HG03457 (cell line): Measurements from ENCODE around the gene RHOF.
A peak's percentile ranks its signal among the peaks of the same experiment; 100 is the strongest.
"Not testable (repeated sequence)": the region's sequence is repeated elsewhere in the genome, so short reads cannot be mapped to it uniquely, and the experiment has no call there.

Source experiments
- ATAC-seq: cut with Tn5 transposase; IDR thresholded peaks from one replicate; pipeline ENCODE4 v1.9.1; 2021; ENCODE audit warnings: moderate number of reproducible peaks; ENCODE audit not compliant: unreplicated experiment

The RHOF gene

DNA sequence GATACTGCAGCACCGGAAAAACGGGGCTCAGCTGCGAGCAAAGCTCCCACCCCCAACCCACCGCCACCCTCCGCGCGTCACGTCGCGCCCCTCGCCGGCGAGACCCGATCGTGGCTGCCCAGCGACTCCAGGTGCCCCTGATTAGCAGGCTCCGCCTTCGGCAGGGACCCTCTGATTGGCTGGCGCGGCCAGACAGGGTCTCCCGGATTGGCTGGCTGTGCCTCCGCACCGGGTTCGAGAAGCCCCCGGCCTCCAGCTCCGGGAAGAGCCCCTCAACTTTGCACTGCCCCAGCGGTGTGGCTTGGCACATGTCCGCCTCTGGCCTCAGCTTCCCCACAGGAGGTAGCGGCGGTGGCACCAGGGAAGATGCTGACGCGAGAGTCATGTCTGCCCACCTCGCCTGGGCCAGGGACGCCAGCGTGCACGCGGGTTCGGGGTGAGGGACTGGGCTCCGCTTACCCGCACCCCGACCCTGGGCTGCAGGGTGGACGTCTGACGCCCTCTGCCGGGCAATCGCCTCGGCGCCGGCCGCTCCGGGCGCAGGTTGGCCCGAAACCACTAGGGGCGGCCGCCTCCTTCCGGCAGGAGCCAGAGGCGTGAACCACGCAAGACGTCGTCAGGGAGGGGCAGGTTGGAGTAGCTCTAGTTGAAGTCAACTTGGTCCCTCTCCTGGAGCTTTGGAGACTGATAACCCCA lies 498 bp upstream of the RHOF start:
- ATAC-seq, result peak; percentile 34

DNA sequence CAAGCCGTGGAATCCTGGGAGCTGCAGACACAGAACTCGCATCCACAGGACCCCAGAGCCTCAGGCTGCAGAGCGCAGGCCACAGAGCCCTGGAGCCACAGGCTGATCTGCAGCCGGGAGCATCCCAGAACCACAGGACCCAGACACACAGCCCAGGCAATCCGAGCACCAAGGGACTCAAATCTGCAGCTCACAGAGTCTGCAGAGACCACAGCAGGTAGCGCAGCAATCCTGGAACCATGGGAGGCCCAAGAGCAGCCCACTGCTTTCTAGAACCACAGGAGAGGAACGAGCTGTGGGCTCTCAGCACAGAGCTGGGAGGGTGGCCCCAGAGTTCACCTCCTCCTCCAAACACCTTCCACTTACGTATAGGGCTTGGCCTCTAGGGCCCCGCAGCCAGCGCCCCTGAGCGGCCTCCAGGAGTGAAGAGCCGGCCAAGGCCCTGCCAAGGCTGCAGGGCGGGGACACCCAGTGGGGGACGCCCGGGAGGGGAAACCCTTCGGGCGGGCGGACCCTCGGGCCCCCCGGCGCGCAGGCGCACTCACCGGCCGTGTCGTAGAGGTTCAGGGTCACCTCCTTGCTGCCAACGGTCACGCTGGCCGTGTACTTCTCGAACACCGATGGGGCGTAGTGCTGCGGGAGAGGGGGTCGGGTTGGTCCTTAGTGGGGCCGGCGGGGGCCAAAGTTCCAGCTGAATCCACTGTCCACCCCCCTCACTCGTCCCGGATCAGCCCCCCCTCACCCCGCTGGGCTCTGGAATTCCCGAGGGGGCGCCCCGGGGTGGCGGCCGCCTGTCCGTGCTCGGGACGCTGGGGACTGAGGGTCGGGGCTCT lies 665 bp downstream of the RHOF start:
- ATAC-seq, result no peak

DNA sequence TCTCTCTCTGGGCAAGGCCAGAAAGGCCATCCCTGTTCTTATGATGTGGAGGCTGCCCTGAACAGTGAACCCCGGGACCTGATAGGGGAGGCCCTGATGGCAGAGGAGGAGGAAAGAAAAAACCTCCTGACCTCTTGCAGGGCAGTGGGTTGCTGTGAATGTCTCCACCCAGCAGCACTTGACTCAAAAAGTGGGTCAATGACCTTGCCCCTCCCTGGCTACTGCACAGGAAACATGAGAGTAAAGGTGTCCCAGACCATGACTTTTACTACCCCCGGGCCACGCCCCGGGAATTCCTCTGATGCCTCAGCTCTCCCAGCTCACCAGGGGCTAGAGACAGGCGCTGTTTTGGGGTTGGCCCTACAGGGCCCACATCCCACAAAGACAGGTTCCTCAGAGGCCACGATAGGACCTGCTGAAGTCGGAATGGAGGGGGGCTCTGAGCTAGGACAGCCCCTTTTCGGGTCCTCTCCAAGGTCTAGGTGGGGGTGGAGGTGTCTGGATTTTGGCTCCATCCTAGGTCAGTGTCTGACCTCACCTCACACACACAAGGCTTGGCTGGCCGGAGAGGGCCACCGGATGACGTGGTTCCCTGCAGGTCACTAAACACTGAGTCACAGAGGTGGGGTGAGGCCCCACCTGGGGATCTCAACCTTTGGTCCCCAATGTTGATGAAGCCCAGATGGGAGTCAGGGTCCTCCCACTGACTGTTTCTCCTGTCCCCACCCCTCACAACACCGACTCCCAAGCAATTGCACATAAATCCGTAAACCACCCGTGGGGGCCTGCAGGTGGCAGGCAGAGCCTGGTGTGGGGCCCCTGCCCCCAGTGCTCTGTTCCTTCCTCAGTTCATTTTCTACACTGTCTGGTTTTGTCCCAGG lies 1.6 kb downstream of the RHOF start:
- ATAC-seq, result no peak

DNA sequence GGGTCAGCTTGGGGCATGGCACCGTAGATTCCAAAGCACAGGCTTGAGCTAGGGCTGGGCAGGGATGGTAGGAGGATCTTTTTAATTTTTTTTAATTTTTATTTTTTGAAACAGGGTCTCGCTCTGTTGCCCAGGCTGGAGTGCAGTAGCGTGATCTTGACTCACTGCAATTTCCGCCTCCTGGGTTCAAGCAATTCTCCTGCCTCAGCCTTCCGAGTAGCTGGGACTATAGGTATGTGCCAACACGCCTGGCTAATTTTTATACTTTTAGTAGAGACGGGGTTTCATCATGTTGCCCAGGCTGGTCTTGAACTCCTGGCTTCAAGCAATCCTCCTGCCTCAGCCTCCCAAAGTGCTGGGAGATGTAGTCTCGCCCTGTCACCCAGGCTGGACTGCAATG lies 2.7 kb downstream of the RHOF start:
- ATAC-seq, result not testable (repeated sequence)

DNA sequence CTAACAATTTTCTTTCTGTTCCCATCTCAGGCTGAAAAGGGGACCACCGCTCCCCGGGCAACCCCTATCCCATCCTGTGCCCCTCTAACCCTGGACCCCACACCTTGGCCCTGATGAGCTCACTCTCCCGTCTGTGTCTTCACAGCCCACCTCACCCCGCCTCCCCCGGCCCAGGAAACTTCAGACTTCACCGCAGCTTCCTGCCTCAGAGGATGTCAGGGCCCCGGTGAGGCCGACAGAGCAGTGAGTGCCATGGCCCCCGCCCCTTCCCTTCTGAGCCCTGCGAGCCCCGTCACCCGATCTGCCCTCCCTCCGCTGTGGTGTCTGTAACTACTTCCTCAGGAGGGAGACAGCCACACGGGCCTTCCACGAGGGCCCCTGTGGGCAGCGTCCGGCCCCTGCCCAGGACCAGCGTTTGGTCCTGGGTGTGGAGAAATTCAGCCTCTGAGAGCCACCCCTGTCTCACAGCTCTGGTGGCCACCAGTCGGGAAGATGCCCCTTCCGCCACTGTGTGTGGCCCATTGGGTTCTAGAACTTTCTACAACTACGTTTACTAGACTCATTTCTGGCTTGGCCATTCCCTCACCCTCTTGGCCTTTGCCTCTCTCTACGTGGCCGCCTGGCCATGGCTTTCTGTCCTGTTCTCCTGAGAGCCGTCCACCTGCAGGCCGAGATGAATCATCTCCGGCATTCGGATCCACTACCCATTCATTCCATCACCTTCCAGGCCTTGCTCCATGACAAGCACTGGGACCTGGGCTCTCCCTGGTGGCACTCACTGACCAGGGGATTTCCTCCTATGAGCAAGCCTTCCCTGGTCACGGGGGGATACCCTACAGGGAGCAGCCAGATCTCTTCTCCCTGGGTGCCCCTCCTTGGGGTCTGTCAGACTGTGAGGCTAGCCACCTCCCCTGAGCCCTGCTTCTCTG lies 3.4 kb downstream of the RHOF start:
- ATAC-seq, result peak; percentile 26

DNA sequence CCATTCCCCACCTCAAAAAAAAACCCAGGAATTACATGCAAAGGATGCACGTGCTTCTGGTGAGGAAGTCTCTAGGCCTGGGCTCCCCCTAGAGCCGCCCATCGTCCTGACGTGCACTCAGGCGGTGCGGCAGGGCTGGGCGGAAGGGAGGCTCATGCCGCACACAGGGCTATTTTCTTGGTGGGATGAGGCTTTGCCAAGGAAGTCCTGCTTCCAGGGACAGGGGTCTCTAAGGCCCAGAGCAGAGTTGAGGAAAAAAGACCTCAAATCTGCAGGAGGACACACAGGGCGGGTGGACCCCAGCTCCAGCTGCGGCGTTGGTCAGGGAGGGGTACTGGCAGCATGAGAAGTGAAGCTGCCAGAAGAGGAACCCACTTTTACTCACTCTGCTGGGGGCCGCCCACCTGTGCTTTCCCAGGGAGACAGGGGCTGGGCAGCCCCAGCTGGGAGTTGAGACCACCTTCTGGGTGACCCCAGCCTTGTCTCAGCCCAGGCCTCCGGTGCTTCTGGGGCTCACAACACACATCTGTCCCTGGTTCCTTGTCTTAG lies 4.2 kb downstream of the RHOF start:
- ATAC-seq, result no peak

DNA sequence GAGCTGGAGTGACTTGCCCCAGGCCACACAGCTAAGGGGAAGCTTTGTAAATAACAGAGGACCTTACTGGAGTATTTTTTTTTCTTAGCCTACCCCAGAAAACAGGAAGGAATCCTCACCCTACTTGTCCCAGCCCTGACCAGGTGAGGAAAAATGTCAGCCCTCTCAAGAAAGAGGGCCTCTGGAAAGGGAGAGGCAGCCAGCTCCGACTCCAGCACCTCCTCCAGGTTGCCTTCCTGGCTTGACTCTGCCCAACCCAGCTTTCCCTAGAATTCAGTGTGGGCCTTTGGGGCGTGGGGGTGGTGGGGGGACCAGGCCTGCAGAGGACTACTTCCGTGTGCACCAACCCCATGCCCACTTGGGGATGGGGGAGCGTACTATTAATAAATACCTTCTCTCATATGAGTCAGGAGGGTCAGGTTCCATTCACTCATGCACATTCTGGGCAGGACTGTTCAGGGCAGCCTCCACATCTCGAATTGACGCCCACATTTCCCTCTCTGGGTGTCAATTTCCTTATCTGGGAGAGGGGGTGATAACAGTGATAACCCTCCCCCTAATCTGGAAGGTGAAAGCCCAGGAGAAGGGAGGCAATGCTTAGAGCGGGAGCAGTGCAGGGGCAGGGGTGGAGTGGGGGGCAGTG lies 5.2 kb downstream of the RHOF start:
- ATAC-seq, result no peak

DNA sequence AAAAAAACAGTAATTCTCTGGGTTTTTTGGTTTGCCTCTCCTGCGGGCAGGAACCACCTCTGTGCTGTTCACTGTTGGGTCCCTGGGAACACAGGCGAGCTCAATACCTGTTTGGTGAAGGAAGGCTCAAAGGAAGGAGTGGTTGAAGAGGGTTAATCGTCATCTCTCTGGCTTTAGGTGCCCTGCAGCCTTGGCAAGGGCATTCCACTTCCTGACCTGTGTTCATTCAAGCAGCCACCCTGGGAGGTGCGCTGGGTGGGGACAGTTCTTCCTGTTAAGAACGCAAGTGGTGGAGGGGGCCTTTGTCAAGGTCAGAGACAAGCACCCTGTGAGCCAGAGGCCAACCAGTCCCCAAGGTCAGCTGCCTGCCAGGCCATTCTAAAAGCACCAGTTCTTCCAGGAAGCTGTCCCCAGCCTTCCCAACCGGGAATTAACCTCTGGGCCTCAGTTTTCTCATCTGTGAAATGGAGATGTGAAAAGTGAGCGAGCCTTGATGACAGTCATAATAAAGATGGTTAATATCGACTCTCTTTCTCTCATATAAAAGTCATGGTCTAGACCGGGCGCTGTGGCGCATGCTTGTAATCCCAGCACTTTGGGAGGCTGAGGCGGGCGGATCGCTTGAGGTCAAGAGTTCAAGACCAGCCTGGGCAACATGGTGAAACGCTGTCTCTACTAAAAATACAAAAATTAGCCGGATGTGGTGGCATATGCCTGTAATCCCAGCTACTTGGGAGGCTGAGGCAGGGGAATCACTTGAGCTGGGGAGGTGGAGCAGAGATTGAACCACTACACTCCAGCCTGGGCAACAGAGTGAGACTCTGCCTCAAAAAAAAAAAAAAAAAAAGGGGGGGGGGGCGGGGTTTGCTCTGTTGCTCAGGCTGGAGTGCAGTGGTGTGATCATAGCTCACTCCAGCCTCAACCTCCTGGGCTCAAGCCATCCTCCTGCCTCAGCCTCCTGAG lies 6.1 kb downstream of the RHOF start:
- ATAC-seq, result no peak

DNA sequence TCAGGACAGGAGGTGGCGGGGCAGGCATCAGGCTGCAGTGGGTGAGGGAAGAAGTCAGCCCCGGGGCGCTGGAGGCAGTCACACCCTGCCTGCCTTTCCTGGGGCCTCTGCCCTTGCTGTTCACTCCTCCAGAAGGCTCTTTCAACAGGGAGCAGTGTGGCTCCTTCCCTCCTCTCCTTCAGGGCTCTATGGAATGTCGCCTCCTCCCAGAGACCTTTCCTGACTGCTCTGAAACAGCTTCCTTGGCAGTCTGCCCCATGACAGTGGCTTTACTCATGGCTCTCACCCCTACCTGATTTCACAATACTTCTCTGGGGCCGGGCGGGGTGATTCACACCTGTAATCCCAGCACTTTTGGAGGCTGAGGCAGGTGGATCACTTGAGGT lies 7.1 kb downstream of the RHOF start:
- ATAC-seq, result no peak

DNA sequence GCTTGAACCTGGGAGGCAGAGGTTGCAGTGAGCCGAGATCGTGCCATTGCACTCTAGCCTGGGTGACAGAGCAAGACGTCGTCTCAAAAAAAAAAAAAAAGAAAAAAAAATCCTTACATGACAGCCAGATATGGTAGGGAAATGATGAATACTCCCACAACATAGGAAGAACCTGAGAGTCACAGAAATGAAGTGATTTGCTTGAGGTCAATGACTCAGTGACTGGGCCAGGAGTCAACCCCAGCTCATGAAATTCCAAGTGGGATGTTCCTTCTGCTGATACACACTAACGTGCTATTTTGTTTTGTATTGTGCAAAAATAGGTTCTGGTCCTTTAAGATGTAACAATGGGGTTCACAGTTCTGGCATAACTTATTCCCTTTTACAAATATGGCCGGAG lies 9.0 kb downstream of the RHOF start:
- no peak for ATAC-seq

DNA sequence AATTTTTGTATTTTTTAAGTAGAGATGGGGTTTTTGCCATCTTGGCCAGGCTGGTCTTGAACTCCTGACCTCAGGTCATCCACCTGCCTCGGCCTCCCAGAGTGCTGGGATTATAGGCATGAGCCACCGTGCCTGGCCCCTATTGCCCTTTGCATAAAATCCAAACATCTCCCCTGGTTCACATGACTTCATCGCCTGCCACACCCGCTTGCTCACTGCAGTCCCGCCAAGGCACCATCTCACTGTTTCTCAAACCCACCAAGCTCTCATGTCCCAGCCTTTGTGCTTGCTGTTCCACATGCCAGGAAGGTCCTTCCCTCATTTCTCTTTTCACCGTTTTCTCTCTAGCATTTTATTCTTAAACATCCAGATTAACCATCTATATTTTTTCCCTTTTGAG lies 9.7 kb downstream of the RHOF start:
- no peak for ATAC-seq

DNA sequence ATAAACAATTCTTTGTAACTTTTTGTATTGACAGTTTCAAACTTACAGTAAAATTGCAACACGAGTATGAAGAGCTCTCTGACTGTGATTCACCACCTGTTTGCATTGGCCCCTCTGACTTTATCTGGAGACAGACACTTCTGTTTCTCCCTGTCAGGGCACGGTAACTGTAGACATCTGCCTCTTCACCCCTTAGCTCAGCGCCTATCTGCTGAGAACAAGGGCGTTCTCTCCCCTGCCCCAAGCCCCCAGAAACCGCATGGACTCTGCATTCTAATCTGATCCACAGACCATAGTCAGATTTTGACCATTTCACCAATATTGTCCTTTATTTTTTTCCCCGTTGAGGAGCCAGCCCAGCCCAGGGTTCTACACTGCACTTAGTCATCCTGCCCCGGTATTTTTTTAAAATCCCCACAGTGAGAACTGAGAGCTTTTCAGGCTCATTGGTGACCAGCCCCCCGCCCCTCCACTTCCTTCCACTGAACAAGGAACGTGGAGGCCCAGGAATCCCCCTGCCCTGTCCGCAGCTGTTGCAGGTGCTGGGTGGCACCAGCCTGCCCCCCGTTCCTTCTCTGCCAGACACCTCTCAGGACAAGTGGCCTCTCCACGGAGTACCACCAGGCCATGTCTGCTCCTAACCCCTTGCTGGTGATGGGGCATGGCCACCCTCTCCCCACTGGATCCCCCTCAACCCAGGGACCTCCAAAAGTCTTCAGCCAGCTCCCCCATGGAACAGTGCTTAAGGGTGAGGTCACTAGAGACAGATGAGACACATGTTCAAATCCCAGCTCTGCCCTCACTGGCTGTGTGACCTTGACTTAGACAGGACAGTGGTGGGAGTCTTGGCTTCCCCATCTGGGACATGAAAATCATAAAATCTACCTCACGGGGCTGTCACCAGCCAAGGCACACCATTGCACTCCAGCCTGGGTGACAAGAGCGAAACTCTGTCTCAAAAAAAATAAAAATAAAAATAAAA lies 11.2 kb downstream of the RHOF start:
- ATAC-seq, result peak; percentile 46

DNA sequence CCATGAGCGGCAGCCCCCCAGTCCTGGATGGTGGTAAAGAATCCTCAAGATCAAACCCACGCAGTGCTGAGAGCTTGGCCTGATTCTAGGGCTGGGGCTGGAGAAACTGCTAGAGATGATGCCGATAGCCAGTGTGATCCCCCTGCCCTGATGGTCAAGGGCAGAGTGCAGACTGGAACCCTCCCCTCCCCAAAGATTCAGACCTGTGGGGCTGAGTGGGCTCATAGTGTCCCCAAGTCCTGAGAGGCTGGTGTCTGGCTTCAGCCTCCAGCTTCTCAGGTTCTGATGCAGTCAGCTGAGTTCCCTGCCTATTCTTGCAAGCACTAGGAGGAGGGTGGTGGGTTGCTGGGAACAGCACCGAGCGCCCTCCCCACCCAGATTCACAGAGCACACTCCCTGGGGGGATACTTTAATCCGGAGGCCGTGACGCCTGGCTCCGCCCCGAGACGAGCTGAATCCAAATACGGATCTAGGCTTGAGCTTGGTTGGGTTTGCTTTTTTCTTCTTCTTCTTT lies 11.9 kb downstream of the RHOF start:
- ATAC-seq, result peak; percentile 17

DNA sequence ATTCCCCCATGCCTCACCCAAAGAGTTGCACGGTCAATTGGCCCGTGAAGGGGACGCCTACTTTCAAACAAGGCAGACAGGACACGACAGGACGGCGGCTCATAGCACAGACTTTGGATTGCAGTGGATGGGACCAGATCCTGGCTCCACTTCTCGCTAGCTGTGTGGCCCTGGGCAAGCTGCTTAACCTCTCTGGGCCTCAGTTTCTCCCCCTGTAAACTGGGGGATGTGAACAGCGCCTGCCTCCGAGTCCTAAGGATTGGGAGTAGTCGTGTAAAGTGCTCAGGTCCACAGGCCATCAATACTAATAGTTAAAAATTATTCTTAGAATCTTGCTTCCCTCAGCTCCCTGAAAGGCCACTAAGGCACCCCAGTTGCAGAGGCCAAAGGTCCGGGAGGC lies 13.1 kb downstream of the RHOF start:
- no peak for ATAC-seq

DNA sequence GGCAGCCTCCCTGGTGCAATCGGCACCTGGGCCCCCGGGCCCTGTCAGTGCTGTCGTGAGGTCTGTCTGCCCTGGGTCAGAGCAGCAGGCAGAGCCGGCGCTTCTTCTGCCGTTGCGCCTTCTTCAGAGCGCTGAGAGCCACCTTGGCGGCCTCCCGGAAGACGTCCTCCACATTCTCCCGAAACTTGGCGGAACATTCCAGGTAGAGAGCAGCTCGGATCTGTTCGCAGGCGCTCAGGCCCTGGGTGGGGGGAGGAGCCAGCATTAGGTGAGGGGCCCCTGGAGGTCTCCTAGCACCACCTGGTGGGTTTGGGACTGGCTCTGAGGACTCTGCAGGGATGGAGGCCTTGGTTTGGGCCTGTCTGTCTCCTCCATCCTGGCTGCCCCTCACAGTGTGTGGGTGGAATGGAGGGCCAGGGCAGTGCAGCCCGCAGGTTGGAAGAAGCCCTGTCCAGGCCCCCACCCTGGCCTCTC lies 14.0 kb downstream of the RHOF start:
- no peak for ATAC-seq

DNA sequence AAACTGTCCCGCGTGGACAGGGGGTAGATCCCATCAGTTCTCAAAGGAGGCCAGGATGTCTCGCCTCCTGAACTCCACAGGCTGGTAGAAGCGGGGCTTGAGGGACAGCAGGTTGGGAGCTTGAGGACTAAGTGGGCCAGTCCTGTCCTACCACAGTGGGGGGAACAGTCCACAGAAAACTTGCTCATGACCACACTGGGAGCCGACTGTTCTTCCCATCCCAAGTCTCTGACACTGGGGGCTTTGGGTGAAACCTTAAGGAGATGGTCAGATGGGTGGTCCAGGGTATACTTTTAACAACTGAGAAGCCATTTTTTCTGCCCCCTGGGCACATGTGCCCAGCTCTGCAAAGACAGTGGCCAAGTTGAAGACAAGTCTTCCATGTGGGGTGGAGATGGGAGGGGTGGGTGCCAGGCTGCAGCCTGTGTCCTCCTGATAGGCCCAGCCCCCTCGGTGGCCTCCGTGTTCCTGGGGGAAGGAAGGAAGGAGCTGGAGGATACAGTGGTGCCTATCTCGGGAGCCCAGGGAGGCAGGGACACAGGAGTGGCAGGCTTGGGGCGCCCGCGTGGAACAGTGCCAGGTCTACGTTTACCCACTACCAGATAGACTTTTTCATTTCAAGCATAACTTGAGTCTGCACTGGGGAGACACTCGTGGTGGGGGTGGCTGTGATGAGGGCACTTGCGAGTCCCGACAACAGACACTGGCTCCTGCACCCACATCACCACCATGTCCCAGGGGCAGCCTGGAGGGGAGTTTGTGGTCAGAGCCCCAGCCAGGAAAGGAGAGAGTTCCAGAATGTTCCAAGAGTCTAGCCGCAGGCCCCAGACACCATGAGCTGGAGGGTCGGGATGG lies 14.7 kb downstream of the RHOF start:
- no peak for ATAC-seq
